ENCODE measurements around the gene MACROD2. TPM values are rescaled to one million over a fixed set of nuclear protein-coding genes. Genes with fewer than 3 reads are reported as not detected.

Gene MACROD2
- total and polyA plus RNA-seq, 2 experiments from 2014 or later: 2.8 to 4.3 TPM

DNA sequence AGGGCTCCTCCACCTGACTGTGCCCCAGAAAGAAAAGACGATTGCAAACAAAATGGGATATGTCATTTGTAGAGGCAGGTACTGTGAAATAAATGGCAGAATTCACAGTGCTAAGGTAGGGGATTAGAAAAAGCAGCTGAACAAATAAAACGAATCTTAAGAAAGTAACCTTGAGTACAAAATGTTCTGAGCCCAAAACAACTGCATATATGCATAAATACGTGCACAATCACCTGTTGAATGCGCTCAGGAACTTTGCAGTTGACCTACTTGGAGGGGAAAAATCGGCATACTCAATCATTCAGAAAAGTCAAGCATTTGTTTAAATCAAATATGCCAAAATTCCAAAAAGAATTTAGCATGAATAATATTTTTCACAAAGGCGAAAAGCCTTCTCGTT lies 1114.2 kb downstream of the MACROD2 start:
- H3K27ac Mint-ChIP-seq: no peak overlapping the region
- Histone ChIP-seq H2AFZ (no peak overlapping the region), H3K27me3 (ENCODE audit: insufficient read depth) (no peaks in the 10 kb centered on the region), H4K20me1 (replicated peaks; ENCODE audit: insufficient read depth) (no peaks in the 10 kb centered on the region), H3F3A (replicated peaks; ENCODE audit: low read depth) (no peaks in the 10 kb centered on the region), H3K79me2 (replicated peaks; ENCODE audit: insufficient read depth) (no peaks in the 10 kb centered on the region), H3K4me2 (no peak overlapping the region), H3K36me3 (ENCODE audit: insufficient read depth) (no peaks in the 10 kb centered on the region), H3K9me2 (ENCODE audit: insufficient read depth) (peaks cover 13% of the 10 kb centered on the region; the same call in 1 of the 2 replicates), H3K4me3 (no peak overlapping the region), H3K27ac (ENCODE audit: low read depth) (no peak overlapping the region), H3K4me1 (ENCODE audit: insufficient read depth) (no peaks in the 10 kb centered on the region)
- ATAC-seq: no peak
- no peaks in the 10 kb centered on the region for H3K27me3 Mint-ChIP-seq (ENCODE audit: insufficient read depth, low read depth, poor library complexity)
- H3K4me1 Mint-ChIP-seq: no peaks in the 10 kb centered on the region
- no peak for DNase-seq (ENCODE audit: low spot score)
- H3K4me3 Mint-ChIP-seq: no peak overlapping the region
- TF ChIP-seq, protein P1, sequence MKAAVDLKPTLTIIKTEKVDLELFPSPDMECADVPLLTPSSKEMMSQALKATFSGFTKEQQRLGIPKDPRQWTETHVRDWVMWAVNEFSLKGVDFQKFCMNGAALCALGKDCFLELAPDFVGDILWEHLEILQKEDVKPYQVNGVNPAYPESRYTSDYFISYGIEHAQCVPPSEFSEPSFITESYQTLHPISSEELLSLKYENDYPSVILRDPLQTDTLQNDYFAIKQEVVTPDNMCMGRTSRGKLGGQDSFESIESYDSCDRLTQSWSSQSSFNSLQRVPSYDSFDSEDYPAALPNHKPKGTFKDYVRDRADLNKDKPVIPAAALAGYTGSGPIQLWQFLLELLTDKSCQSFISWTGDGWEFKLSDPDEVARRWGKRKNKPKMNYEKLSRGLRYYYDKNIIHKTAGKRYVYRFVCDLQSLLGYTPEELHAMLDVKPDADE (IDR thresholded peaks at IDR 0.05): no peak
- TF ChIP-seq EZH2phosphoT487 (IDR thresholded peaks at IDR 0.05; ENCODE audit: unreplicated experiment) (no peak), JUNB (IDR thresholded peaks at IDR 0.05; ENCODE audit: unreplicated experiment) (no peak), CREB1 (CRISPR knock-in tag; IDR thresholded peaks at IDR 0.05; ENCODE audit: low read depth) (no peak)
- no peaks in the 10 kb centered on the region for H3K36me3 Mint-ChIP-seq (ENCODE audit: low read depth)
- 0 out of 3 replicates have a peak, but pooled peaks cover 3% of the 10 kb centered on the region for H3K9me3 Mint-ChIP-seq

DNA sequence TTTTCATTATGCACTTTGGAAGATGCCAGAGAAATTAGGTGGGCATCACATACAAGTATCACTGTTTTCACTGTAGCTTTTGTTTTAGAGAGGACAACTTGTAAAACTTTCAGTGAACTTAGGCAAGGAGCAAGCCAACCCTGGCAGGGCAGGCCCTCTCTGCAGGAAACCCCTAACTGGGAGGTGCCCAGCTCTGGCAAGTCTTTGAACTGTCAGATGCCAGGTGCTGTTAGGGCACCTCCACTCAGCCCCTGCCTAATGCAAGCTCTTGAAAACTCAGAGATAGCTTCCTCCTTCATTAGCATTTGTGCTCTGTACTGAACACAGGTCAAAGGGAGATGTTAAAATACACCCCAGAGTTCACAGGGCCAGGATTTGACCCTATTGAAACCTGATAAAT lies 1116.3 kb downstream of the MACROD2 start:
- H3K9me3 Mint-ChIP-seq: 0 out of 3 replicates have a peak, but pooled peaks cover 3% of the 10 kb centered on the region
- Histone ChIP-seq H3K79me2 (replicated peaks; ENCODE audit: insufficient read depth) (no peaks in the 10 kb centered on the region), H3K36me3 (ENCODE audit: insufficient read depth) (no peaks in the 10 kb centered on the region), H2AFZ (no peak overlapping the region), H4K20me1 (replicated peaks; ENCODE audit: insufficient read depth) (no peaks in the 10 kb centered on the region), H3K27ac (ENCODE audit: low read depth) (no peak overlapping the region), H3K9me2 (ENCODE audit: insufficient read depth) (peaks cover 19% of the 10 kb centered on the region), H3K4me3 (no peak overlapping the region), H3K4me2 (no peak overlapping the region), H3K27me3 (ENCODE audit: insufficient read depth) (no peaks in the 10 kb centered on the region), H3F3A (replicated peaks; ENCODE audit: low read depth) (no peaks in the 10 kb centered on the region), H3K4me1 (ENCODE audit: insufficient read depth) (no peaks in the 10 kb centered on the region)
- H3K4me3 Mint-ChIP-seq: no peak overlapping the region
- H3K27me3 Mint-ChIP-seq (ENCODE audit: insufficient read depth, low read depth, poor library complexity): peaks cover 3% of the 10 kb centered on the region
- no peaks in the 10 kb centered on the region for H3K4me1 Mint-ChIP-seq
- no peak overlapping the region for H3K27ac Mint-ChIP-seq
- no peaks in the 10 kb centered on the region for H3K36me3 Mint-ChIP-seq (ENCODE audit: low read depth)
- no peak for DNase-seq (ENCODE audit: low spot score)
- no peak for ATAC-seq
- TF ChIP-seq, protein P2, sequence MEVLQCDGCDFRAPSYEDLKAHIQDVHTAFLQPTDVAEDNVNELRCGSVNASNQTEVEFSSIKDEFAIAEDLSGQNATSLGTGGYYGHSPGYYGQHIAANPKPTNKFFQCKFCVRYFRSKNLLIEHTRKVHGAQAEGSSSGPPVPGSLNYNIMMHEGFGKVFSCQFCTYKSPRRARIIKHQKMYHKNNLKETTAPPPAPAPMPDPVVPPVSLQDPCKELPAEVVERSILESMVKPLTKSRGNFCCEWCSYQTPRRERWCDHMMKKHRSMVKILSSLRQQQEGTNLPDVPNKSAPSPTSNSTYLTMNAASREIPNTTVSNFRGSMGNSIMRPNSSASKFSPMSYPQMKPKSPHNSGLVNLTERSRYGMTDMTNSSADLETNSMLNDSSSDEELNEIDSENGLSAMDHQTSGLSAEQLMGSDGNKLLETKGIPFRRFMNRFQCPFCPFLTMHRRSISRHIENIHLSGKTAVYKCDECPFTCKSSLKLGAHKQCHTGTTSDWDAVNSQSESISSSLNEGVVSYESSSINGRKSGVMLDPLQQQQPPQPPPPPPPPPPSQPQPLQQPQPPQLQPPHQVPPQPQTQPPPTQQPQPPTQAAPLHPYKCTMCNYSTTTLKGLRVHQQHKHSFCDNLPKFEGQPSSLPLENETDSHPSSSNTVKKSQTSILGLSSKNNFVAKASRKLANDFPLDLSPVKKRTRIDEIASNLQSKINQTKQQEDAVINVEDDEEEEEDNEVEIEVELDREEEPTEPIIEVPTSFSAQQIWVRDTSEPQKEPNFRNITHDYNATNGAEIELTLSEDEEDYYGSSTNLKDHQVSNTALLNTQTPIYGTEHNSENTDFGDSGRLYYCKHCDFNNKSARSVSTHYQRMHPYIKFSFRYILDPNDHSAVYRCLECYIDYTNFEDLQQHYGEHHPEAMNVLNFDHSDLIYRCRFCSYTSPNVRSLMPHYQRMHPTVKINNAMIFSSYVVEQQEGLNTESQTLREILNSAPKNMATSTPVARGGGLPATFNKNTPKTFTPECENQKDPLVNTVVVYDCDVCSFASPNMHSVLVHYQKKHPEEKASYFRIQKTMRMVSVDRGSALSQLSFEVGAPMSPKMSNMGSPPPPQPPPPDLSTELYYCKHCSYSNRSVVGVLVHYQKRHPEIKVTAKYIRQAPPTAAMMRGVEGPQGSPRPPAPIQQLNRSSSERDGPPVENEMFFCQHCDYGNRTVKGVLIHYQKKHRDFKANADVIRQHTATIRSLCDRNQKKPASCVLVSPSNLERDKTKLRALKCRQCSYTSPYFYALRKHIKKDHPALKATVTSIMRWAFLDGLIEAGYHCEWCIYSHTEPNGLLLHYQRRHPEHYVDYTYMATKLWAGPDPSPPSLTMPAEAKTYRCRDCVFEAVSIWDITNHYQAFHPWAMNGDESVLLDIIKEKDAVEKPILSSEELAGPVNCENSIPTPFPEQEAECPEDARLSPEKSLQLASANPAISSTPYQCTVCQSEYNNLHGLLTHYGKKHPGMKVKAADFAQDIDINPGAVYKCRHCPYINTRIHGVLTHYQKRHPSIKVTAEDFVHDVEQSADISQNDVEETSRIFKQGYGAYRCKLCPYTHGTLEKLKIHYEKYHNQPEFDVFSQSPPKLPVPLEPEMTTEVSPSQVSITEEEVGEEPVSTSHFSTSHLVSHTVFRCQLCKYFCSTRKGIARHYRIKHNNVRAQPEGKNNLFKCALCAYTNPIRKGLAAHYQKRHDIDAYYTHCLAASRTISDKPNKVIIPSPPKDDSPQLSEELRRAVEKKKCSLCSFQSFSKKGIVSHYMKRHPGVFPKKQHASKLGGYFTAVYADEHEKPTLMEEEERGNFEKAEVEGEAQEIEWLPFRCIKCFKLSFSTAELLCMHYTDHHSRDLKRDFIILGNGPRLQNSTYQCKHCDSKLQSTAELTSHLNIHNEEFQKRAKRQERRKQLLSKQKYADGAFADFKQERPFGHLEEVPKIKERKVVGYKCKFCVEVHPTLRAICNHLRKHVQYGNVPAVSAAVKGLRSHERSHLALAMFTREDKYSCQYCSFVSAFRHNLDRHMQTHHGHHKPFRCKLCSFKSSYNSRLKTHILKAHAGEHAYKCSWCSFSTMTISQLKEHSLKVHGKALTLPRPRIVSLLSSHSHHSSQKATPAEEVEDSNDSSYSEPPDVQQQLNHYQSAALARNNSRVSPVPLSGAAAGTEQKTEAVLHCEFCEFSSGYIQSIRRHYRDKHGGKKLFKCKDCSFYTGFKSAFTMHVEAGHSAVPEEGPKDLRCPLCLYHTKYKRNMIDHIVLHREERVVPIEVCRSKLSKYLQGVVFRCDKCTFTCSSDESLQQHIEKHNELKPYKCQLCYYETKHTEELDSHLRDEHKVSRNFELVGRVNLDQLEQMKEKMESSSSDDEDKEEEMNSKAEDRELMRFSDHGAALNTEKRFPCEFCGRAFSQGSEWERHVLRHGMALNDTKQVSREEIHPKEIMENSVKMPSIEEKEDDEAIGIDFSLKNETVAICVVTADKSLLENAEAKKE (CRISPR knock-in tag; IDR thresholded peaks at IDR 0.05): no peak
- TF ChIP-seq ZNF114 (CRISPR knock-in tag; IDR thresholded peaks at IDR 0.05): no peak
- no peak for TF ChIP-seq STAT1 (IDR thresholded peaks at IDR 0.05; ENCODE audit: unreplicated experiment)
- TF ChIP-seq ZNF331 (CRISPR knock-in tag; IDR thresholded peaks at IDR 0.05; ENCODE audit: low read depth): no peak
- no peak for TF ChIP-seq NANOG (IDR thresholded peaks at IDR 0.05; ENCODE audit: borderline replicate concordance)
- TF ChIP-seq POLR2AphosphoS5 (IDR thresholded peaks at IDR 0.05; ENCODE audit: low read depth): no peak
- TF ChIP-seq CREB1 (CRISPR knock-in tag; IDR thresholded peaks at IDR 0.05; ENCODE audit: low read depth): no peak
- TF ChIP-seq EZH2 (IDR thresholded peaks at IDR 0.05; ENCODE audit: low read depth, unreplicated experiment): no peak
- TF ChIP-seq, protein P3, sequence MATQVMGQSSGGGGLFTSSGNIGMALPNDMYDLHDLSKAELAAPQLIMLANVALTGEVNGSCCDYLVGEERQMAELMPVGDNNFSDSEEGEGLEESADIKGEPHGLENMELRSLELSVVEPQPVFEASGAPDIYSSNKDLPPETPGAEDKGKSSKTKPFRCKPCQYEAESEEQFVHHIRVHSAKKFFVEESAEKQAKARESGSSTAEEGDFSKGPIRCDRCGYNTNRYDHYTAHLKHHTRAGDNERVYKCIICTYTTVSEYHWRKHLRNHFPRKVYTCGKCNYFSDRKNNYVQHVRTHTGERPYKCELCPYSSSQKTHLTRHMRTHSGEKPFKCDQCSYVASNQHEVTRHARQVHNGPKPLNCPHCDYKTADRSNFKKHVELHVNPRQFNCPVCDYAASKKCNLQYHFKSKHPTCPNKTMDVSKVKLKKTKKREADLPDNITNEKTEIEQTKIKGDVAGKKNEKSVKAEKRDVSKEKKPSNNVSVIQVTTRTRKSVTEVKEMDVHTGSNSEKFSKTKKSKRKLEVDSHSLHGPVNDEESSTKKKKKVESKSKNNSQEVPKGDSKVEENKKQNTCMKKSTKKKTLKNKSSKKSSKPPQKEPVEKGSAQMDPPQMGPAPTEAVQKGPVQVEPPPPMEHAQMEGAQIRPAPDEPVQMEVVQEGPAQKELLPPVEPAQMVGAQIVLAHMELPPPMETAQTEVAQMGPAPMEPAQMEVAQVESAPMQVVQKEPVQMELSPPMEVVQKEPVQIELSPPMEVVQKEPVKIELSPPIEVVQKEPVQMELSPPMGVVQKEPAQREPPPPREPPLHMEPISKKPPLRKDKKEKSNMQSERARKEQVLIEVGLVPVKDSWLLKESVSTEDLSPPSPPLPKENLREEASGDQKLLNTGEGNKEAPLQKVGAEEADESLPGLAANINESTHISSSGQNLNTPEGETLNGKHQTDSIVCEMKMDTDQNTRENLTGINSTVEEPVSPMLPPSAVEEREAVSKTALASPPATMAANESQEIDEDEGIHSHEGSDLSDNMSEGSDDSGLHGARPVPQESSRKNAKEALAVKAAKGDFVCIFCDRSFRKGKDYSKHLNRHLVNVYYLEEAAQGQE (IDR thresholded peaks at IDR 0.05; ENCODE audit: unreplicated experiment): no peak

Data from GM23338 (cell line).